M059J (cell line): Measurements from ENCODE around the gene ARHGAP45. TPM values are rescaled to one million over a fixed set of nuclear protein-coding genes. Genes with fewer than 3 reads are reported as not detected.
"Not testable (repeated sequence)": the region's sequence is repeated elsewhere in the genome, so short reads cannot be mapped to it uniquely, and the experiment has no call there.

Experiments
- DNase-seq: peaks from one replicate; pipeline ENCODE4 v3.0.0-alpha.2; 2012; ENCODE audit warnings: low read depth
- total RNA-seq: library from RNA; depleted of rRNA; stranded (reverse); fragments of >200 nt; shearing (Covaris generic); gene quantifications from 2 replicates; pipeline ENCODE4 v1.2.3, GENCODE V29; 2014; rRNA removed

ARHGAP45 gene, protein sequence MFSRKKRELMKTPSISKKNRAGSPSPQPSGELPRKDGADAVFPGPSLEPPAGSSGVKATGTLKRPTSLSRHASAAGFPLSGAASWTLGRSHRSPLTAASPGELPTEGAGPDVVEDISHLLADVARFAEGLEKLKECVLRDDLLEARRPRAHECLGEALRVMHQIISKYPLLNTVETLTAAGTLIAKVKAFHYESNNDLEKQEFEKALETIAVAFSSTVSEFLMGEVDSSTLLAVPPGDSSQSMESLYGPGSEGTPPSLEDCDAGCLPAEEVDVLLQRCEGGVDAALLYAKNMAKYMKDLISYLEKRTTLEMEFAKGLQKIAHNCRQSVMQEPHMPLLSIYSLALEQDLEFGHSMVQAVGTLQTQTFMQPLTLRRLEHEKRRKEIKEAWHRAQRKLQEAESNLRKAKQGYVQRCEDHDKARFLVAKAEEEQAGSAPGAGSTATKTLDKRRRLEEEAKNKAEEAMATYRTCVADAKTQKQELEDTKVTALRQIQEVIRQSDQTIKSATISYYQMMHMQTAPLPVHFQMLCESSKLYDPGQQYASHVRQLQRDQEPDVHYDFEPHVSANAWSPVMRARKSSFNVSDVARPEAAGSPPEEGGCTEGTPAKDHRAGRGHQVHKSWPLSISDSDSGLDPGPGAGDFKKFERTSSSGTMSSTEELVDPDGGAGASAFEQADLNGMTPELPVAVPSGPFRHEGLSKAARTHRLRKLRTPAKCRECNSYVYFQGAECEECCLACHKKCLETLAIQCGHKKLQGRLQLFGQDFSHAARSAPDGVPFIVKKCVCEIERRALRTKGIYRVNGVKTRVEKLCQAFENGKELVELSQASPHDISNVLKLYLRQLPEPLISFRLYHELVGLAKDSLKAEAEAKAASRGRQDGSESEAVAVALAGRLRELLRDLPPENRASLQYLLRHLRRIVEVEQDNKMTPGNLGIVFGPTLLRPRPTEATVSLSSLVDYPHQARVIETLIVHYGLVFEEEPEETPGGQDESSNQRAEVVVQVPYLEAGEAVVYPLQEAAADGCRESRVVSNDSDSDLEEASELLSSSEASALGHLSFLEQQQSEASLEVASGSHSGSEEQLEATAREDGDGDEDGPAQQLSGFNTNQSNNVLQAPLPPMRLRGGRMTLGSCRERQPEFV
- total RNA-seq, result 12.7 and 40.8 TPM in 2 replicates

DNA sequence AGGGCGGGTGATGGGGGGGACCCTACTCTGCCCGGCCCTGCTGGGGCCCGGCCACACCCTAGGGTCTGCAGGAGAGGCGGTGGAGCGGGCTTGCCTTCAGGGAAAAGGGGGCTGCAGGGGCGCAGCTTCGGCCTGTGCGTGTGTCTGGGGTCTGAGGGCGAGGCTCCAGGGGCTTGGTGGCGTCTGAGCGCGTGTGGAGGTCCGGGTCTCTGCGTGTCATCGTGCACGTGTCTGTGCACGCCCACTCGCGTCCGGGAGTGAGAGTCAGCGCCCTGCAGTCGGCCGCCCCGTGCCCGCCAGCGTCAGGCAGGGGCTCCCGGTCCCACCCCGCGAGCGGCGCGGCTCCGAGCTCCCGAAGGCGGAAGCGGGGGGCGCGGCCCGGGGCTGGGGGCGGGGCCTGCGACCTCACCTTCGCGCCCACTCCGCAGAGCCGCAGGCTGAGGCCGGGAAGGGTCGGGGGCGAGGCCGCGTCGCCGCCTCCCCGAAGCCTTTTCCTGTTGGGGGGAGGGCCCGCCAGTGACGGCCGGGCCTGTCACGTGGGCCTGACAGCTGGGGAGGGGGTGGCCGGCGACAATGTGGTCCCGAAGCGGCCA is at the start of gene ARHGAP45:
Gene ARHGAP45, plus strand, starts transcription at position 420 of the 593 bp plus-strand sequence. CDS start 239 bp downstream, outside the sequence.
- peak; percentile 44 for DNase-seq

DNA sequence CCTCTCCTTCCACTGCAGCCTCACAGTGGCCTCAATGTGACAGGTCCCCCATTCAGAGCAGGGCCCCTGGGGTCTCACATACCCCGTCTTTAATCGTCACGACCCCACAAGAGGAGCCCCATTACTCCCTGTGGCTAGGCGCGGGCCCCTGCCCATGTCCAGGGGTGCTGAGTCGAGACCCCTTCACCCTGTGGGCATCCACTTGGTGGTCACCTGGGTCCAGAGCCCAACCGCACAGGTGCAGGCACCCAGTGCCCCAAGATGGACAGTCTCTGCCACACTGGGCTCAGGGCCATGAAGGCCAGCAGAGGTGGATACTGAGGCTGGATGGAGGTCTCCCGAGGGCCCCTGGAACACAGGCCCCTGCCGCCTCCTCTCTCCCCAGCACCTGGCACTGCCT is 49.1 kb upstream of the ARHGAP45 start:
- no peak for DNase-seq

DNA sequence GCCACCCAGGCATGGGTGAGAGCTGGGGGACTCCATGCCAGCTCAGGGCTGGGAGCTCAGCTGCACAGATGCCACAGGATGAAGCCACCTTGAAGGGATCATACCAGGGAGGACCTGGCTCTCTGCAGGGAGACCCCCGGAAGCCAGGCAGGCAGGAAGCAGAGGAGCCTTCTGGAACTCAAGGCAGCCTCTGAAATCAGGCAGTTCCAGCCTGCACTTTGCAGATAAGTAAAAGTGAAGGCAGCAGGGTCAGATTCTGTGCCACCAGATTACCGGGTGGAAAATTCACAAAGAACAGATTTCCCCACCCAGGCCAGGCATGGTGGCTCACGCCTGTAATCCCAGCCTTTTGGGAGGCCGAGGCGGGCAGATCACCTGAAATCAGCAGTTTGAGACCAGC is 48.6 kb upstream of the ARHGAP45 start:
- no peak for DNase-seq

DNA sequence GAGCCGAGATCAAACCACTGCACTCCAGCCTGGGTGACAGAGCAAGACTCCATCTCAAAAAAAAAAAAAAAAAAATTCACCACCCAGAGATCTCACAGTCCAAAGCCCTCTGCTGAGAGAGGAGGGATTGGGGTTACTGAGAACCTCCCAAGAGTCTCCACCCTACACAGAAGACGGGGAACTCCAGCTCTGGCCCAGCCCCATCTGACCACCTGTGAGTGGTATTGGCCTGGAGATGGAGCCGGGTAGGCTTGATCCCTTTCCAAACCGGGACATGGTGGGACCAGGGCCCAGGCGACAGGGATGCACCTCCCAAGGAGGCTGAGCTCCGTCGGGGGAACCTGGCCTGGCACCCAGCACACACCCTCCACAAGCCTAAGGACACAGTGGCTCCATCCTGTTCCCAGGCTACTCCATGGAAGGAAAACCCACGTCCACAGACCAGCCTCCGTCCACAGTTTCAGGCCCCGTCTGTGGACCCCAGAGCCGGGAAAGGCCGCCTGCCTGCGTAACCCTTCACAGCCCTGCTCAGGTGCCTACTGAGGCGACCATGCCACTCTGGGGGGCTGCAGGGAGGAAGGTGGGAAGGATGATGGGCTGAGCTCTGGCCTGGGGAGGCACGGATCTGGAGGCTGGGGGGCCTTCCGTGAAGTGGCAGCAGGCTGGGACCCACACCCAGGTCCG is 47.9 kb upstream of the ARHGAP45 start:
- no peak for DNase-seq

DNA sequence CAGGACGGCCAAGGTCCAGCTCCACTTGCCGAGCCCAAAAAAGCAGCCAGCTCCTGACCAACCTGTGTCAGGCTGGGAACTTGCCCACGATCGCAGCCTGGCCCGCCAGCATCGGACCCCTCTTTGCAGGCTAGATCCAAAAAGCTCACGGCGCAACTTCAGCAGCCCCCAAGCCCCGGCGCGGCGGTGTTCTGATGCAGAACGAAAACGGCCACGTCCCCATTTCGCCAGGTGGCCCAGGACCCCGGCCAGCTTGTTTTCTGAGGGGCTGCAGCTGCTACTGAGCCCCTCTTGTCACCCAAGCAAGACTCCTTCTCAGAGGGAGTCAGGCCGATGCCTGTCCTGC is 47.4 kb upstream of the ARHGAP45 start:
- no peak for DNase-seq

DNA sequence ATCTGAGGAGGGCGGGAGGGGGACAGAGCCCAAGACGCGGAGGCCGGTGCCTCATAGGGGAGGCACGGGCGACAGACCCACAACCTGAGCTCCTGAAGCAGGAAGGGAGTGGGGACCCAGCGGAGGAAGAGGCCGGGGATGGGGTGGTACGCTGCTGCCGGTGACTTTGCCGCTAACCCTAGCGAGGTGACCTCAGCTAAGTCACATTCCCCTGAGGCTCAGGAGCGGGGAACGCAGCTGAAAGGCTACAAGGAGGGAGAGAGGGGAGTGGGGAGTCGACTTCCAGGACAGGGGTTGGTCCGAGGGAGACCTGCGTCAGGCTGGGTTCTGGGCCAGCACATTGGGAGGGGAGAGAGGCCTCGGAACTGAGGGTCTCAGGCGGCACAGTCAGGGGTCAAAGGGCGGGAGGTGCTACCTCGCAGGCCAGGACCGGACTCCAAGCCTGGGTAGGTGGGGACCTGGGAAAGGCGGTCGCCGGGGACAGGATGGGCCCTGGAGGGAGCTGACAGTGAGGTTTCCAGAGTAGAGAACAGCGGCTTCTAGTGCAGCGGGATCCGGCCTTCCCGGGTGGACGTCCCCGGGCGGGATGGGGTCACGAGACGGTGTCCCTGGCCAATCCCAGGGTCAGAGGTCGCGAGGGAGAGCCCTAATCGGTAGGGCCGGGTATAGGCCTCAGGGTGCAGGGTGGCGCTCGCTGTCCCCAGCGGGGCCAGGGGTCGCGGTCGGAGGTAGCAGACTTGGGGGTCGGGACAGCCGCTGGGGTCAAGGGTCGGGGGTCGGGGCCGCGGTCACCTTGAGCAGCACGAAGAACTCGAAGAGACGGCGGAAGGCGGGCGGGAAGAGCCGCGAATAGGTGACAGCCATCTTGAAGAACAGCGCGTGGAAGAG is 46.7 kb upstream of the ARHGAP45 start:
- DNase-seq, result no peak

DNA sequence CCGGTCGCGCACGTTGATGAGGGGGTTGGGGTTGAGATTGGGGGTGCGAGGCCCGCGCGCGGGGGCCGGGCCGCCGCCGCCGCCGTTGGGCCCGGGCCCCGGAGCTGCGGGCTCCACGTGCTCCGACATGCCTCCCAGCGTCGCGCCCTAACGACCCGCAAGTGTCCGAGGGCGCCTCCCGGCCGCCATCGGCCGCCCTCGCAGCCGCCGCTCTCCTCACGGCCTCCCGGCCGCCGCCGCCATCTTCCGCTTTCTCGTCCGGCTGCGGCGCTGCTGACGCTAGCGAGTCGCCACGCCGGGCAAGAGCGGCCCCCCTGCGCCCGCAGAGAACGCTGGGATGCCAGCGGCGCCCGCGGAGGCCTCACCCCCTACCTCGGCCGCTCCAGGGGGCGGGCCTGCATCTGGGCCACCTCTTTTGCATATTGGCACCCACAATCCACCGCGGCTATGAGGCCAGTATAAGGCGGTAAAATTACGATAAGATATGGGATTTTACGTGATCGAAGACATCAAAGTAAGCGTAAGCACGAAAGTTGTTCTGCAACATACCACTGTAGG is 46.0 kb upstream of the ARHGAP45 start, which contains the start of gene TMEM259:
Gene TMEM259, minus strand, starts transcription at position 256 of the 558 bp plus-strand sequence. Its CDS starts 127 bp downstream, at position 129.
- peak; percentile 97 for DNase-seq

DNA sequence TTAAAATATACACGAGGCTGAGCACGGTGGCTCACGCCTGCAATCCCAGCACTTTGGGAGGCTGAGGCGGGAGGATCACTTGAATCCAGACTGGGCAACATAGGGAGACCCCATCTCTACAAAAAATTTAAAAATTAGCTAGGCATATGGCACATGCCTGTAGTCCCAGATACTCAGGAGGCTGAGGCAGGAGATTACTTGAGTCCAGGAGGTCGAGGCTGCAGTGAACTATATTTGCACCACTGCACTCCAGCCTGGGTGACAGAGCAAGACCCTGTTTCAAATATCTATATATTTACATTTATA is 43.1 kb upstream of the ARHGAP45 start:
- not testable (repeated sequence) for DNase-seq

DNA sequence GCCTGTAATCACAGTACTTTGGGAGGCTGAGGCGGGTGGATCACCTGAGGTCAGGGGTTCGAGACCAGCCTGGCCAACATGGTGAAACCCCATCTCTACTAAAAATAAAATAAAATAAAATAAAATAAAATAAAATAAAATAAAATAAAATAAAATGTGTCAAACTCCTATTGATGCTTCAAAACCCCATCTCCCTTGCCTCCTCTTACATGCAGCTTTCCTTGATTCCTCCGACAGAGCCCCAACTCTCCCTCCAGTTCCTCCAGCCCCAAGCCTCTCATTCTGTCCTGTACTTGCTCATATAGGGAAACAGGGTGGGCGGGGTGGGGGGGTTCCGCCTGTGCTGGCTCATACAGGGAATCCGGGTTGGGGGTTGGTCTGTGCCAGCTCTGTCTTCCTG is 41.9 kb upstream of the ARHGAP45 start:
- not testable (repeated sequence) for DNase-seq

DNA sequence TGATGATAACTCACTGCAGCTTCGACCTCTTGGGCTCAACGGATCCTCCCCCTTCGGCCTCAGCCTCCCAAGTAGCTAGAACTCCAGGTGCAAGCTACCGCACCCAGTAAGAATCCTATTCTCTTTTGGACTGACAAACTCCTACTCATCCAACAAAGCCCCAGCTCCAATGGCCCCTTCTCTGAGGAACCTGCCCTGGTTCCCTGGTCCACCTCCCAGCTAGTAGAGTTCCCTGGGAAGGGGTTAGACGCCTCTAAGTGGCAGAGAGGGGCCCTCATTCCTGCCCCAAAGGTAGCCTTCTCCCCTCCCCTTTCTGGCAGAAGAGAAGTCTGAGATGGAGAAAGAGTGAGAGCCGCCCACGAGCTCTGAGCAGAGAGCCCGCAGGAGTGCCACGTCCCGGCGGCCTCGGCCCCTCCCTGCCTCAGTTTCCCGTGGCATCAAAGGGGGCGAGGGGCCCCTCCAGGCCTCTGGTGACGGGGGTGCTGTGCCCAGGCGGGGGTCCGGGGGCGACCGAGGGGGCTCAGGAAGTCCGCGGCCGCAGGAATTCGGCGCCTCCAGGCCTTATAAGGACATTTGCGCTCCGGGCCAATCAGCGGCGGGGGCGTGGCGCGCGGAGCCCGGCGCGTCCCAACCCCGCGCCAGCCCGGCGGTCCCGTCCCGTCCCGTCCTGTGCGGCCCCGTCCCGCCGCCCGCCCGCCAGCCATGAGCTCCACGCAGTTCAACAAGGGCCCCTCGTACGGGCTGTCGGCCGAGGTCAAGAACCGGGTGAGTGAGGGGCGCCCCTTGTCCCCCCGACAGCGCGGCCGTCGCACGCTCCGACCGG is 40.8 kb upstream of the ARHGAP45 start, which contains the start of gene CNN2:
Gene CNN2, plus strand, starts transcription at position 649 of the 823 bp plus-strand sequence. Its CDS starts 54 bp downstream, at position 703.
- peak; percentile 82 for DNase-seq

DNA sequence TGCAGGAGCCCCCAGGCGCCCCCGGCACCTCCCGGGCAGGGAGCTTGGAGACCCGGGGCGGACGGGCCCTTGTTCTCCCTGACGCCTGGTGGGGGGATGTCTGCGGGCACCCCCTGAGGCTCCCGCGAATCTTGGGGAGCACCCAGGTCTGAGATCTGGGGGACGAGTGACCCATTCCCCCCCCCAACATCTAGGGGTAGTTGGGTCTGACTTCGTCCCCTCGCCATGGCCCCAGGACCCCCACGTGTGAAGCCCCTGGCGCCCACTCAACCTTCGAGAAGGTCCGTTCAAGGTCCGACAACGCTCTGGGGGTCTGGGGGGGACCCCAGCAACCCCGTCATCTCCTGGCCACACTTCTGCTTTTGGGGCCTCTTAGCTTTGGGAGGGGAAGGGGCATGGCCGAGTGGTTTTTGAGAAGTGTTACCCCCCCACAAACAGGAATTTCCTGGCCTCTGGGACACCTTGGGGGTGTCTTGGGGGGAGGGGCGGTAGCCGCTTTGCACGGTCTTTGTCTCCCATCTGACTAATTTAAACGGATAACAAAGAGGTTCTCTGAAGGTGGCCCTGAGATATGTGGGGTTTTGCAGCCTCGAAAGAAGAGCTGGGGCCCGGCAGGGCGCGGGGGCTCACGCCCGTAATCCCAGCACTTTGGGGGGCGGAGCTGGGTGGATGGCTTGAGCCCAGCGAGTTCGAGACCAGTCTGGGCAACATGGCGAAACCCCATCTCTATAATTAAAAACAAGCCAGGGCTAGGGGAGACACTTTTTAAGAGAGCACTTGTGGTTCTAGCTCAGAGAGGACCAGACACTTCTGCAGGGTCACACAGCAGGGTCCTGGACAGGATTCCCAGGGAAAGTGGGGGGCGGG is 40.0 kb upstream of the ARHGAP45 start:
- DNase-seq, result peak; percentile 65

DNA sequence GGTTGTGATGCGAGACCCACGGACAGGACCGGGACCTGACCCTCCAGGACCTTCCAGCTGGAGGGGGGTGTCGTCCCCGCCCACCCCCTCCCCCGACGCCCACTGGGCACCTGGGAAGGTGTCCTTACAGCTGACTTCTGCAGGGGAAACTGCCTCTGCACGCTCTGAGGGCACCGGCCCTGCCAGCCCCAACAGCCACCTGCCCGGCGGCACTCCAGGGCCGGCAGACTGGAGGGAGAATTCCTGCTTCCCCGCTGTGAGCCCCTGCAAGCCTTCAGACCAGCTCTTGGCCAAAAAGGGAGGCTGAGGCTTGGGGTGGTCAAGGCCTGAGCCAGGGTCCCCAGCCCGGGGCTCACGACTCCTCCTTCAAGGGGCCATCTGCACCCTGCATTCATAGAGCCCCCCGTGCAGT is 39.3 kb upstream of the ARHGAP45 start:
- no peak for DNase-seq

DNA sequence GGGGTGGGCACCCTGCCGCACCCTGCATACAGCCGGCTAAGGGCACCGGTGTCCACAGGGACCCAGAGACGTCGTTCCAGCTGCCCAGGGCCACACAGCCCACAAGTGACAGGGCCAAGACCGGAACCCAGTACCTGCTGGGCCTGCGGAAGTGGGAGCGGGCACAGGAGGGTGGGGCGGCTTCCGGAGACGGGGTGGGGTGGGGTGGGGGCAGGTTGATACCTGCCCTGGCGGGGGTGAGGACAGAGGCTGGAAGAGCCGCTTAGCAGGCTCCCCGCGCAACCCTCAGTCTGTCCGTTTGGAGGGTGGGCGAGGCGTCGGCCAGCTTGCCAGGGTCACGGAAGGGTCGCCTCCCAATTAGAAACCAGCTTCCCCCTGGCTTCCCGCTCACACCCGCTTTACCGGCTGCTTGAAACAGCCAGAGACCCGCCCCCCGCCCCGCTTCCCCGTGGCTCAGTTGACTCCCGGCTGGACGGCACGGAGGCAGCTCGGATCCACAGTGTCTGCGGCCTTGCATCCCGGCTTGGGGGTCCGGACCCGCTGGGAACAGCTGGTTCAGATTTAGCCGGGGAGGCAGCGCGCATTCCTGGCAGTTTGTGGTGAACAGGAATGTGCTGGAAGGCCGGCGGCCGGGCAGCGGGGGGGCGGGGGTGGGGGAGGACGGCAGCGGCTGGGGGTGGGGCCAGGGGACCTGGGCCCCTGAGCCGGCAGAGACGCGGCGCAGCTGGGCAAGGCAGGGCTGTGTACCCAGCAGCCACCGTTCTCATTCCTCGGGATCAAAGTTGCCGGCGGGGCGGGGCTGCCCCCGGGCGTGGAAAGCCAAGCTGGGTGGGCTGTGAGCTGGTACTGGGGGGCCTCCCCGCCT is 38.7 kb upstream of the ARHGAP45 start:
- DNase-seq, result peak; percentile 94

DNA sequence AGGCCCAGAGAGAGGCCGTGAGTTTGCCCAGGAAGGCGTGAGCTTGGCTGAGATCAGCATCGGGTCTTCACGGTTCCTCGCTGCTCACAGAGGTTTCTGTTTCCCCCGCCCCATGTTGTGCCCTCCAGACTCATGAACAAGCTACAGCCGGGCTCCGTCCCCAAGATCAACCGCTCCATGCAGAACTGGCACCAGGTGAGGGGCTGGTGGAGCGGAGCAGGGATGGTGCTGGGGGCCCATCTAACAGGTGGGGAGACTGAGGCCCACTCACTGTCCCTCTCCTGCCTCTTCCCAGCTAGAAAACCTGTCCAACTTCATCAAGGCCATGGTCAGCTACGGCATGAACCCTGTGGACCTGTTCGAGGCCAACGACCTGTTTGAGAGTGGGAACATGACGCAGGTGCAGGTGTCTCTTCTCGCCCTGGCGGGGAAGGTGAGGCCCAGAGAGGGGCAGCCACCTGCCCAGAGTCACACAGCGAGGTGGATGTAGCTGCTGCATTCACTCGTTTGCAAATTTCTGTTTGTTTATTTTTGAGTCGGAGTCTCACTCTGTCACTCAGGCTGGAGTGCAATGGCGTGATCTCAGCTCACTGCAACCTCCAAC is 34.6 kb upstream of the ARHGAP45 start:
- no peak for DNase-seq

DNA sequence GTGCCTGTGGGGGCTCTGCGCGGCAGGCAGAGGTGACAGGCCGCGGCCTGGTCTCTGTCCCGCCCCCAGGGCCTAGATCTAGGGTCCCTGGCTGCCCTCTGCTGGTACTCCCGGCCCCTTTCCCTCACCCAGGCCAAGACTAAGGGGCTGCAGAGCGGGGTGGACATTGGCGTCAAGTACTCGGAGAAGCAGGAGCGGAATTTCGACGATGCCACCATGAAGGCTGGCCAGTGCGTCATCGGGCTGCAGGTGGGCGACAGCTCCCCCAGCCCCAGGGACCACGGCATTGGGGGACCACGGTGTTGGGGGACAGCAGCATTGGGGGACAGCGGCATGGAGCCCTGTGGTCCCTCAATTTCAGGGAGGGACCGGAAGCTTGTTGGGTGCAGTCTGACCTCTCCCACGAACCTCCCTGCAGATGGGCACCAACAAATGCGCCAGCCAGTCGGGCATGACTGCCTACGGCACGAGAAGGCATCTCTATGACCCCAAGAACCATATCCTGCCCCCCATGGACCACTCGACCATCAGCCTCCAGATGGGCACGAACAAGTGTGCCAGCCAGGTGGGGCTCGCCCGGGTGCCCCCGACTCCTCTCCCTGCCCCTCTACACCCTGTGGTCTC is 30.9 kb upstream of the ARHGAP45 start:
- DNase-seq, result no peak

DNA sequence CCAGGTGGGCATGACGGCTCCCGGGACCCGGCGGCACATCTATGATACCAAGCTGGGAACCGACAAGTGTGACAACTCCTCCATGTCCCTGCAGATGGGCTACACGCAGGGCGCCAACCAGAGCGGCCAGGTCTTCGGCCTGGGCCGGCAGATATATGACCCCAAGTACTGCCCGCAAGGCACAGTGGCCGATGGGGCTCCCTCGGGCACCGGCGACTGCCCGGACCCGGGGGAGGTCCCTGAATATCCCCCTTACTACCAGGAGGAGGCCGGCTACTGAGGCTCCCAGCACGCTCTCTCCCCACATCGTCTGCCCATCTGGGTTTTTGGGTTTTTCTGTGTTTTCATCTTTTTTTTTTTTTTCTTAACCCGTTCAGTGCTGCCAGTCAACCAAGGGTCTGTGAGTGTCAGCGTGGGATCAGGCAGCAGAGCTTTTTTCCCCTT is 29.3 kb upstream of the ARHGAP45 start:
- DNase-seq, result no peak
